T-helper 1 cell (primary cell): Measurements from ENCODE around the gene THADA.
"Not testable (repeated sequence)": the region's sequence is repeated elsewhere in the genome, so short reads cannot be mapped to it uniquely, and the experiment has no call there.

Source experiments
- DNase-seq, 5 donors: peaks; one replicate each; pipeline ENCODE4 v3.0.0-alpha.2; 2012 to 2020

THADA gene

DNA sequence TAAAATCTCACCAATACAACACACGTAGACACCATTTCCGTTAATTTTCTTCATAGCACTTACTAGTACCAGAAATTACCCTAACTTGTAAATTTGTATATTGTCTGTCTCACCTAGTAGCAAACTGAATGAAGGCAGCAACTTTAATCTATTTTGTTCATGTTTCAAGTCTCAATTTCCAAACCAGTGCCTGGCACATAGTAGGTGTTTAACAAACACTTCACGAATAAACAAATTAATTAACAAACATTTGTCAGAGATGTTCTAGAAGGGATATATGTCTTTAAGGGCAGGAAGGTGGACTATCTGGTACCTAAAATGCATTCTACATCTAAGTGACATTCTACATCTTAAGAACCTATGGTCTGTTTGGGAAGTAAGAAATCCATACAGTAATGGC, 963 bp downstream of the THADA start:
- no peak for DNase-seq

DNA sequence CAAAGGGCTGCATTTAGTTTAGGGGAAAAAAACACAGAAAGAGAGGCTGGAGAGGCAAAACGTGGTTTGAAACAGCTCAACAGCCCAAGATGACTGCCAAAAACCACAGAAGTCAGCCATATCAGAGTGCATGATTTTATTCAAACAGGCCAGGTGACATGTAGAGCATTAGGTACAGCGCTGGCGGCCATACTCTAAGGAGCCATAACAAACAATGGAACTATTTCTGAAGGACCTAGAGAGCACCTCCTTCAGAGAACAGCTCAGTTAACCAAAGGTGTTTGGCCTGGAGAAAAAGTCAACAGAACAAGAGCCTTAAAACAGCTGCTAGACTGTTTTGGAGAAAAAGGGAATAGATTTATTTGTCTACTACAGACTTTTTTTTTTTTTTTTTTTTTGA, 2.6 kb downstream of the THADA start:
- DNase-seq: no peak

DNA sequence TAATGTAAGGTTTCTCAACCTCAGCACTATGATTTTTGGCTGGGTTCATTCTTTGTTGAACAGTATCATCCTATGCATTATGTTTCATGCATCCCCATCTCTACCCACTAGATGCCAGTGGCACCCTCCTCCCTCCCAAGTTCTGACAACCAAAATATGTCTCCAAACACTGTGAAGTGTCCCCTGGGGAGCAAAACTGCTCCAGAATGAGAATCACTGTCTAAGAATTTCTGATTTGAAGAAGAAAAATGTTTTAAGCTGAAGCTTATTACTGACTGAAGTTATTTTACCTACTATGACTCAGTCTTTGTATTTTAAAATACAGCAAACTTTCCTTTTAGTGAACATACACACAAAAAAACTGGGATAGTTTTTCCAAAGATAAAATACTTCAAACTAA, 3.4 kb downstream of the THADA start:
- no peak for DNase-seq

DNA sequence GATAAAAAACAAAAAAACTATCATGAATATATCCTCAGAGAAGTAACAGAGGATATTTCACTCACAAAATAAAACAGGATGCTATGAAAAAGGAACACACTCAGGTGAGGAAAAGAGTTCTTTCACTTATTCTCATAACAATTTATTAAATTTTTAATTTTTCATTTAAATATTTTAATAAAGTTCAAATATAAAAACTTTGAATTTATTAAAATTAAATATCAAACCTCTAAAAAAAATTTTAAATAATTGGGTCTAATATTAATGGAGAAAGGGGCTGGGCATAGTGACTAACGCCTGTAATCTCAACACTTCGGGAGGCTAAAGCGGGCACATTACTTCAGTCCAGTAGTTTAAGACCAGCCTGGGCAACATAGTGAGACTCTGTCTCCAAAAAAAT, 10.1 kb downstream of the THADA start:
- DNase-seq: no peak

DNA sequence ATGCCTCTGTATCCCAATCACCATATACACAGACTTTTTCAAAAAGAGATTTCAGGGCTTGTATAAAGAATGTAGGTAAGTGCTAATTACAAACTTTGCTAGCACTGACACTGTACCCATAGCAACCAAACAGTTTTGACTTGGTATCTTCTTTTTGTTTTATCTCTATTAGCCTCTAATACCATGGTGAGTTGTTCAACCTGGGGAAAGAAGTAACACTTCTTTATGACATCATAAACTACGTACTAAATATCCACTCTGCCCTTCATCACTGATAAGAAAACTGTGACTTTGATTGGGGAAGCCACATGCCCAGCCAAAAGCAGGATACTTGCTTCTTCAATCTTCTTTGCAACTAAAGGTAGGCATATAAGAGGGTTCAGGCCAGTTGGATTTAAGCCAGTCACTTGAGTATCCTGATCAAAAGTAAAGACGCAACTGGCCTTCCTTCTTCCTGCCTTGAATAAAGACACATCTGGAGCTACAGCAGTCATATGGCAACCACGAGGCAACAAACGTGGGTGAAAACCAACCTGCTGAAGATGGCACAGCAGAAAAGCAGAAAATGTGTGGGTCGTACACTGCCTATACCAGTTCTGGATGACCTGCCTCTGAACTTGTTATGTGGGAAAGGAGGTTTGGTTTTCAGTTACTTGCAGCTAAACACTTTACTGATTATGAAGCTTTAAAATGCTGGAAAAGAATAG, 16.4 kb downstream of the THADA start:
- no peak for DNase-seq

DNA sequence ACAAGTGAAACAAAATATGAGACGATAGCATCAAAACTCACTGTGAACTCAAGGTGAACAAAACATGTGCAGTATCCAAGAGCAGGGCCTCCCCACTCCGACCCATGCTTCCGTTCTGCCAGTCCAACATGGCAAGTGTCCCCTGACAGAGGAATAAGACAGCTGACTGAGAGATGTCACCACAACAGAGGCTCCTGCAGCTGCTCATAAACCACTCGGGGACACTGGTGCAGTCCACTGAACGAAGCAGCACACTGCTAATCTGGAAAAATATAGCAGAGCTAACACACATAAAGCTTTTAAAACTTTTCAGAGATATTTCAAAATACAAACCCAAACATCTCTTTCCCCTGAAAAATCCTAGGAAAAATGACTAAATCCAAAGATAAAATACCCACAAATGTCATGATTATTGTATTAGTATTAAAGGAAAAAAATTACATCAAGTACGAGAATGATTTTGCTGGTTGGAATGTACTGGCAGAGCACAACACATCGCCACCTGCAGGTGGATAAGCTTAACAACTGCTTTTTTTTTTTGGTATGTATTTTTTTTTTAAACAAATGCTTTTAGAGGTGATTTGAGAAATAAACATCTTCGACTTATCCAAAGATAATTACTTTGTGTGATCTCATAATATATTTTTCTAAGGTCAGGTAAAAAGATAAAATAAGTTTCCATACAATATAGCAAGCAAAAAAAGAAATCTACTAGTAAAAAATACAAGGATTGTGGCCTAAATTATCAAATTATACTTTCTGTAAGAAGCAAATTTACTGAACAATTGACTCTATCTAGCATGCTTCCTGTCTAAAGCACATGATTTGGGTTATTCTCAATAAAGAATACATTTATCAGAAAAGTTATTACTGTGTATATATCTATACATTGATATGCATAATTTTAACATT, 18.6 kb downstream of the THADA start:
- peak in 2 of 5 donors; percentile 17 to 52 for DNase-seq

DNA sequence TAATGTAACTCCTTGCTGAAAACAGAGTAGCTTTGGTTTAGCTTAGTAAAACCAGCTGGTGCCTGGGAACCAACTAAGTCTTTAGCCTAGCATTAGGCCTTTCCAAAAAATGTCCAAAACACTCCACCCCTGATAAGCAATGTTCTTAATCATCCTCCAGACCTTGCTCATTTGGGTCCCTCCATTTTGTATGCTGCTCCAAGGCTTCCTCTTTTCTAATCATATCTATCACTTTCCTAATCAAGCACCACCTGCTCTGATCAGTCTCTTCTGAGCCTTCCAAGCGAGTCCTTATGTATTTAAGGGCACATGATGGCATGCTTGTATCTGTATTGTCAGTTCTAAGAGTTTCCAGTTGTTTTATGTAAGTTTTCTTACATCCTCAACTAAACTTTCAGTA, 23.6 kb downstream of the THADA start:
- DNase-seq: no peak

DNA sequence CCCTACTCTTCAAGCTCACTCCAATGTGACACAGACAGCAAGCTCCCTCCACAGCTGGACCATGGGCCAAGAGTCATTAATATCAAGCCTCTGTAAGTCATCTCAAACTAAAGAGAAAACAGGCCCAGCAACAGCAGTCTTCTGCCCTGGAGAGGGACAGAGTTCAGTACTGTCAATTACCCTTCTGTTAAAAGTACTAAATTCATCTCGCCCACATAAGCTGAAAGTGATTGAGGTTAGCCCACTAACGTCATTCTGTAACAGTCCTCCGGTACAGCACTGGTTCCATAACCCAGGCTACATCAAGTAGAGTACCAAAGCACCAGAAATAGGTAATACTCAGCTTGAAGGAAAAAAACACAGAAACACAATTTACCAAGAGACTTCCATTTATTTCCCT, 25.9 kb downstream of the THADA start:
- peak in 1 of 5 donors; percentile 81 for DNase-seq

DNA sequence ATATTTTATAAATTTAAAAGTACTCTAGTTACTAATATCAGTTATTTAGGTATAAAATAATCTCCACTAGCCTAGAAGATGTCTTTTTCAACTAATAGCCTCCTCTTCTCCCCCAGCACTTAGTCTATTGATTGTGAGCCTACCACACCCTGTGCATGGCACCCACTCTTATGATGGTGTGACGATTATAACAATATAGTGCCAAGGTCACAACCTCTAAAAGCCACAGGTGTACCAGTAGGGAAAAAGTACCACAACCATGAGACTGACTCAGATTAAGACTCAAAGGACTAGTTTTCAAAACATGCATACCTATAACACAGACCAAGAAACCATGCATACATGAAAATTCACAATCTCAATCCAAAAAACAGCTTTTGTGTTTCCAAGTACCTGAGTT, 27.6 kb downstream of the THADA start:
- DNase-seq: peak in 1 of 5 donors; percentile 53

DNA sequence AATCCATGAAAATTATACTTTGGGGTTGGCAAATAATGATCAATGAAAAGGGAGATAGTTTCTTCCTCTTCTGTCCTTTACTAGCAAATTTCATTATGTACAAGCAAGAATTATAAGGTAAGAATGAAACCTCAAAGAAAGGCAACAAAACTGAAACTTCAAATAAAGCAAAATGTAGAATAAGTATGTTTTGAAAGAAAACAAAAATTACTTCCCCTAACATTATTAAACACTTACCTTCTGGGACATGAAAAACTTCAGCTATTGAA, 29.4 kb downstream of the THADA start:
- no peak for DNase-seq

DNA sequence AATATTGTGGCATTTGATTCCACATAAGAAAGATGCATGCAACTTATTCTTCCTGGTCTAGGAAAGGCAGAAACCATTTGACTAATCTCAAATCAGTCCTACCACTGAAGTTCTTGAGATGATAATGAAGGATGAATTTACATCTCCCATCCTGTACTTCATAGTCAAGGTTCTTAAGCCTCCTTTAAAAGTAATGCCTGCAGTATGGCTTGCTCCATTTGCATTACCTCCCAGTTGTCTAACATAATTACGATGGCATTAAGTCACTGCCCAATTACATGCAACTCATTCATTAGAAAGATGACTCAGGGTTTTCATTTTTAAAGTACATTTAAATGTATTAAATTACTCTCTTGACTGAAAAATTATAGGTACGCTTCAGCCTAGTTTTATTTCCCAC, 32.2 kb downstream of the THADA start:
- DNase-seq: no peak

DNA sequence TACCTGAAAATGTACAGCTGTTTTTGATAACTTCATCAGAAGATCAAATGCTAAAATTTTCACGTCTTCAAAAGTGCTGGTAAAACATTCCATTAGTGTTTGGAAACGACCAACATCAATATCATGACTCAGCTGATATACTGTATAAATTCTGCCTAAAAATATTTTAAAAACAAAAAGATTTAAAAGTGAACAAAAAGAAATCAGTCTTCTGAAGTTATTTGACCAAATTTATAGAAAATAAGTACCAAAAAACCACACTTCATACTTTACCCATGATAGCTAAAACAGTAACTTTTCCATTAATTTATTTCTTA, 35.6 kb downstream of the THADA start:
- DNase-seq: no peak

DNA sequence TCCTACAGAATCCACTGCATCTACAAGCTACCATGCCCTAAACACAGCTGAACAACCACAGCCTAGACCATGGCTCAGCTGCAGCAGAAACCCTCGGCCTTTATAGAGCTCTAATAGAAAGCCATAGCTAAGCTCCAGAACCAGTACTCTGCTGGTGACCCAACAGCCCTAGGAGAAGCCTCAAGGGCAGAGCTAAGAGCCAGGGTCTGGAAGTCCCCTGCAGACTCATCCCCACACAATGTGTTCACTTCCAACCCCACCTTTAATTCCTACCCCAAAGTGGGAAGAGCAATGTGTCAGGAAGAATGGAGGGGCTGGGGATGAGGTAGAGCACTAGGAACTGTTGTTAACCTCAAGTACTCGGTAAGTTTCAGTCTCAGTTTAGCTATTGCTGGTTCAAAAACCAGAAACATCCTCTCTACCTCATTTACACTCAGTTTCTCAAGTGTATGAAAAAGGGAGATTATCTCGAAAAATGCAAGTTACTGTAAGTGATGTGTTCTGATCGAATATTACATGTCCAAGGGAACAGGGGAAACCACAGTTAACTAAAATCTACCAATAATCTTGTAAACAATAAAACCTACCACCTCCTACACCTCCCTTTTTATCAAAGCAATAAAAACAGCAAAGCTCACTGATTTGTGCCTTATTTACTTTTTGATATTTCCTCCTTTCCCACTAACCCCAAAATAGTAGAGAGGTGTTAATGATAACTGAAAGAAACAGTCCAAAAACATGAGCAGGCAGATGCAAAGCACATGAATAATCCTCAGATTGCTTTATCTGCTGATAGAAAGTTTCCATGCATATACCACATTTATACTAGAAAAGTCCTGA, 36.2 kb downstream of the THADA start:
- DNase-seq: peak in 1 of 5 donors; percentile 79

DNA sequence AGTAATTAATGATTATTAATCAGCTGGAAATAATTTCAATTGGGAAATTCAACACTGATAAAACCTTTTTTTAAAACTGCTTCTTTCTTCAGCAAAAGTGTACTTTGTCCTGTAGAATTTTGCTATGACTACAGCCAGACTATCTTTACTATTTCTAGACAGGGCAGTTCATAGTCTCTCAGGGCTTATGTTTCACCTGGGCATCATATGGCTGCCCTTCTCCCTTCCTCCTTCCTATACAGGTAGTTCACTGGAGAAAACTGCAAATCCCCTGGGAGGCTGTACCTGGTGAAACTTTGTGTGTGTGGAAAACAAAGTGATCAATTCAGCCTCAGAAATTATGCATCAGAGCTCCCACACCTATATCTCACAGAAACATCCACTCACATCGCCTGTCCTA, 38.6 kb downstream of the THADA start:
- no peak for DNase-seq

DNA sequence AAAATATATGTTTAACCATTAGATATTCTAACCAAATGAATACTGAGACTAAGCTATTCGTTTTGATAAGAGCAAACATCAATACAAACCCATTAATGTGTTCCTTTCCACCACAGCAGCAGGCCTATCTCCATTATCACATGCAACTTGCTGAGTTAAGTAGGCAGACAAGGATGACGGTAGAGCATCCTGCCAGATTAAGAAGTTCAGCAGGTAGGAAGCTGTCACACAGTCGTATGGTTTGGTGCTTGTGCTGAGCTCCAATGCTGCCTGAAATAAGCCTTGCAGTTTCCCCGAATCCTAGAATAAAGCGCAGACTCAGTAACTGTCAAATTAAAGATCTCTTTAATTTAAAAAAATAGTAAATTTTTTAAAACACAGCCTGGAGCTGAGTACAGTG, 39.6 kb downstream of the THADA start:
- no peak for DNase-seq

DNA sequence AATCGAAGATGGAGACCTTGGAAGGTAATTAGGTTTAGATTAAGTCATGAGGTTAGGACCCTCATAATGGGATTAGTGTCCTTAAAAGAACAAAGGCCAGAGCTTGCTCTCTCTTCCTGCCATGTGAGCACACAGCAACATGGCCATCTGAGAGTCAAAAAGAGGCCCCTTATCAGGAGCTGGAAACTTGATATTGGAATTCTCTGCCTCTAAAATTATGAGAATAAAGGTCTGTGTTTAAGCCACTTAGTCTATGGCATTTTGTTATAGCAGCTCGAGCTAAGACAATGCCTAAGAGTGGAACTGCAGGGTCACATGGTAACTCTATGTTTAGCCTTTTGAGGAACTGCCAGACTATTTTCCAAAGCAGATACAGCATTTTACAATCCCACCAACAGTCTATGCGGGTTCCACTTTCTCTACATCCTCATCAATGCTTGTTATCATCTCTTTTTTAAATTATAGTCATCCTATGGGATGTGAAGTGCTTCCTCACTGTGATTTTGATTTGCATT, 42.4 kb downstream of the THADA start:
- DNase-seq: no peak

DNA sequence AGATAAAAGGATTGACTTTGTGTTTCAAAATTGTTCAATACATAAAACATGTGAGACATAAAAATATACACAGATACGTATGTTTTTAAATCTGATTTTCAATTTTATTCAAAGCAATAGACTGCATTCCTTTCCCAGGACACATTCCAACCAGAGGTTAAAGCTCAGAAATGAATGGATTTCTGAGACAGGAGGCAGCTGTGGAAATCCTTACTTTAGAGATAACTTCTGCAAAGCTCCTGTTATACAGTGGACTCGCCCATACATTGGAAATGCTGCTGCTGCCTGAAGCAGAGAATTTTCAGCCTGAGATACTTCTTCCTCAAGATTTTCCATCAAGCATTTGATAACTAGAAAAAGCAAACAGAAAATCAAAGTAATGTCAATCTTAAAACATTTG, 43.8 kb downstream of the THADA start:
- no peak for DNase-seq

DNA sequence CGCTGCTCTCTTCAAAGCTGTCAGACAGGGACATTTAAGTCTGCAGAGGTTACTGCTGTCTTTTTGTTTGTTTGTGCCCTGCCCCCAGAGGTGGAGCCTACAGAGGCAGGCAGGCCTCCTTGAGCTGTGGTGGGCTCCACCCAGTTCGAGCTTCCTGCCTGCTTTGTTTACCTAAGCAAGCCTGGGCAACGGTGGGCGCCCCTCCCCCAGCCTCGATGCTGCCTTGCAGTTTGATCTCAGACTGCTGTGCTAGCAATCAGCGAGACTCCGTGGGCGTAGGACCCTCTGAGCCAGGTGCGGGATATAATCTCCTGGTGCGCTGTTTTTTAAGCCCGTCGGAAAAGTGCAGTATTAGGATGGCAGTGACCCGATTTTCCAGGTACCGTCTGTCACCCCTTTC, 47.5 kb downstream of the THADA start:
- DNase-seq: not testable (repeated sequence)

DNA sequence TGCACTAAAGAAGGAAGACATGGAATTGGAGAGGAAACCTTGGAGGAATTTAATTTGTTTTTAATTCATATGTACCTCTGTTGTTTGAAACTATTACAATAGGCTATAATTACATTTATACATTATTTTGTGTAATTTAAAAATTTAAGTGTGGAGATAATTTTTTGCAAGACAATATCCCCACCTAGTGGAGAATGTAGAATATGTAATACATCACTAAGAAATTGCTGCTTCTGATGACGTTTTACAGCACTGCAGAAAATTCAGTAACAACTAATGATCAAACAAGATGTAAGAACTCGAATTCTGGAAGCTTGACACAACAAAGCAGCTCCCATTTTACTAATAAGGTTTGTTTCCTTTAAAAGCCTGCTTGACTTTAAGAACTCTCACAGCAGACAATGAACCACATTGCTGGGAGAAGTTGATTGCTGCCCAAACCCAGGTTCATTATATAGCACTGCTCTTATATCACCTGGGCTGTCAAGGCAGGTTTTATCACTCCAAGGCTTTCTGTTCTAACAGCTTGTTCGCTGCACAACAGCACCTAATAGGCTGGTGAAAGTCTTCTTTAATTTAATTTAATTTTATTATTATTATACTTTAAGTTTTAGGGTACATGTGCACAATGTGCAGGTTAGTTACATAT, 53.4 kb downstream of the THADA start:
- DNase-seq: peak in 1 of 5 donors; percentile 50

DNA sequence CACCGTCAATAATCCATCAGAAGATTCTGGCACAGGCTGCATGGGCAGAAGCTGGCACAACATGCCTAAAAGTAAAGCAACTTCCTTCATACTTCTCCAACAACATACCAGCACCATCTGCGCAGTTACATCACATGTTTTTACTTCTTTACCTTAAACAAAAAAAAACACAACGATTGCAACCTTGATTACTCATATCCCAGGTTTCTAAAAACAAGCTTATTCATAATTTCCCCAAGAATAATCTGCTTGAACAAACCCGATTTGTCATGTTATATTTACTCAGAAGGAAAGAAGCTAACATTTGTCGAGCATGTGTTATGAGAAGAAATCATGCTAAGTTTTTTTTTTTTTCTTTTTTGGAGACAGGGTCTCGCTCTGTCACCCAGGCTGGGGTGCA, 54.7 kb downstream of the THADA start:
- DNase-seq: peak in 1 of 5 donors; percentile 55

DNA sequence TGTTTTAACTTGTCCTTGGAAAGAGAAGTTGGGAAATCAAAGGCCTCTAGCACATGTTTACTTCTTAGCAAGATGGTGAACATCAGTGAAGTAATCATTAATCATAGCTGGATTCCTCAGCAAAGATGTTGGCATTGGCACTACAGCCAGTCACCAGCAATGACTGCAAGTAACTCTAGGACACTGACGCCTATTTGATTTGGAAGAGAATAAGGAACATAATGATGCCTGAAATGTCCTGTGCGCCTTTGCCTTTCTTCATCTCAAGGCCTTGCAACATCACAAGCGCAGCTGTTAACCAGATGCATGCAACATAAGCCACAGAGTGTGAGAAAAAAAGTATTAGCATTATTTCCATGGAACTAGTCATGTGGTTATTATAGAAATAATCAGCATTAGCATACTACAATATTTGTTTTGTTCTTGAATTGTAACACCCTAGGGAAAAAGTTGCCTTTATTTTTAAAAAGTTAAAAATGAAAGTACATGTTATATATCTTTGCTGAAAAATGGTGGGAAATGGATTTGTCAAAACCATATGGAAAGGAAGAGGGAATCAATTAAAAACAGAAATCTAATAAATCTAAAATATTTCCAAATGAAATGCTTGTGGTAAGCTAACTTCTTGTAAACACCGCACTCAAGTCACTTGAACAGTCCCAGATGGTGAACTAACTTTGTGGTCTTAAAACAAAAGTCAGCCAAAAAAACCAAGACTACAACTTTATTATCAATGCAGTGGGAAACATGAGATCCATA, 55.6 kb downstream of the THADA start:
- no peak for DNase-seq

DNA sequence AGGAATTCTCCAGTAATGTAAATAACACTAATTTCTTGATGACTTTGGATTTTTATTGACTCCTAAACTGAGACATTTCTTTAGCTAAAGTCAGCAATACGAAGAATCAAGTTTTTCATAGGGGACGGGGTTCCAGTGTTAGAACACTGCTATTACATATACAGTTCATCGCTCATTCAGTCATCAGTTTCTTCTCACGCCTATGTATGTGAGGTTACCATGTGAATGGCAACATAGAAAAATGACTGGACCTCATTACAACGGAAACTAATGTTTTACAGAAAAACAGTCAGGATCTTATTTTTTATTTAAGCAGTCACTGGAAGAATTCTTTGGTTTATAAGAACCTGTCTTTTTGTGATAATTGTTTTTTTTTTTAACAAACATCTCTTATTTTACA, 56.4 kb downstream of the THADA start:
- no peak for DNase-seq
